ENCODE data around the gene HLA-DOA.

HLA-DOA gene

DNA sequence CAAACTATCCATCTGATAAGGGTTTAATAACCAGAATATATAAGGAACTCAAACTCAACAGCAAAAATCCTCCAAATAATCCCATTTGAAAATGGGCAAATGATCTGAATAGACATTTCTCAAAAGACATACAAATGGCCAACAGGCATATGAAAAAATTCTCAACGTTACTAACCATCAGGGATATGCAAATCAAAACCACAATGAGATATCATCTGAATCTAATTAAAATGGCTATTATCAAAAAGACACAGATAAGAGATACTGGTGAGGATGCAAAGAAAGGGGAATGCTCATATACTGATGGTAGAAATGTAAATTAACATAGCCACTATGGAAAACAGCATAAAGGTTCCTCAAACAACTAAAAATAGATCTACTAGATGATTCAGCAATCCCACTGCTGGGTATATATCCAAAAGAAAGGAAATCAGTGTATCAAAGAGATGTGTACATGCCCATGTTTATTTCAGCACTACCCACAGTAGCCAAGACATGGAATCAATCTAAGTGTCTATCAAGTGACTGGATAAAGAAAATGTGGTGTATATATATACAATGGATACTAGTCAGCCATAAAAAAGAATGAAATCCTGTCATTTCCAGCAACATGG is 47.1 kb downstream of the HLA-DOA start:
- no peak for DNase-seq (ENCODE audit: low read depth)

DNA sequence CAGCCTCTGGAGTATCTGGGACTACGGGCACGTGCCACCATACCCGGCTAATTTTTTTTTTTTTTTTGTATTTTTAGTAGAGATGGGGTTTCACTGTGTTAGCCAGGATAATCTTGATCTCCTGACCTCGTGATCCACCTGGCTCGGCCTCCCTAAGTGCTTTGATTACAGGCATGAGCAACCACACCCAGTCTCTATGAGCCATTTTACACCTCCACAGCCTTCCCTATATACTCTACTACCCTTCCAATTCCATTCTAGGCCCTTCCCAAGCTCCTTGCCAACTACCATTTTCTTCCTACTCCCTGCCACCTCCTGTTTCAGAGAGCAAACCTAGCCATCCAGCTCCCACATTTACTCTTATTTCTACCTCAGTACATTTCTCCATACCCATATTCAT is 48.8 kb downstream of the HLA-DOA start:
- DNase-seq (ENCODE audit: low read depth), result no peak

DNA sequence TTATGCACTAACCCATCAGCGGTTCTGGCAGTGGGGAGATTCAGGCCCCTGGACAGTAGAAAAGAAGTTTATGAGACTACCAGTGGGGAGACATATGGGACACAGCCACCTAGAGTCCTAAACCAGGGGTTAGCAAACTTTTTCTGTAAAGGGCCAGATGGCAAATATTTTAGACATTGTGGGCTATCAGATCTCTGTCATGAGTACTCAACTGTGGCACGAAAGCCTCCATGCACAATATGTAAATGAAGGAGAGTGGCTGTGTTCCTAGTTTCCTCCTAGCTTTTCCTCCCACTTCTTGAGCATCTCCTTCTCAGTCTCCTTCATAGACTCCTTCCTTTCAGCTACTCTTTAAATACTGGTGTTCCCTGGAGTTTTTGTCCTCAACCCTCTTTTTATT is 53.2 kb downstream of the HLA-DOA start:
- DNase-seq (ENCODE audit: low read depth), result no peak

DNA sequence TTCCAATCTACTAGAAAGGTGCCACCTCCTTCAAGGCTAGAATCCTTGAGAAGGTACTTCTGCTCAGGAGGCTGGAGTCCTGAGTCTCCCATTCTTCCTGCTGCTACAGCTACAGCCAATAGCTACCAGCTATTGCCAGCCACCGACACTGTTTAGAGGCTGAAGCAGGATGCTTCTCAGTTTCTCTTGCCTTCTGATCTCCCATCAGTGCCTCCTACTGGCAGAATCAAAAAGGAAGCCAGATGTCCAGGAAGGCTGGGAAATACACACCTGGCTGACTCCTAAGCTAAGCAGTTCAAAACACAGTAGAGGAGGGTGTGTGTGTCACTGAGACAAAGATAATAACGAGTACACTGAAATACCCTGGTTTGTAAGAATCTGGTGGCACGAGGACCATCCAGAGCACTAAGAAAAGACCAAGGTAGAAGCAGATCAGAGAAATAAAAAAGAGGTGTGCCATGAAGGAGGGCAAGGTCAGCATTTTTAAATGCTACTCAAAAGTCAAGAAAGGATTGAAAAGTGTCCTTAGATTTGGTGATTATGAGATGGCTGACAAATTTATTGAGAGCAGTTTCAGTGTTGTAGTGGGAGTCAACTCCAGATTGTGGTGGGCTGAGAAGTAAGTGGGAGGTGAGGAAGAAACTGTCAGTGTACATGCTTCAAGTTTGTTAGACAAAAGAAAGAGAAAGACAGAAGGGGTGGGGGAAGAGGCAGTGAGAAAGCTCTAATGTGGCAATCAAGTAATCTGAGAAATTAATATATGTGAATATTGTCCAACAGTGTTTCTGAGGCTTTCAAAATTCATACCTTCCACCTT is 54.2 kb downstream of the HLA-DOA start:
- no peak for DNase-seq (ENCODE audit: low read depth)

DNA sequence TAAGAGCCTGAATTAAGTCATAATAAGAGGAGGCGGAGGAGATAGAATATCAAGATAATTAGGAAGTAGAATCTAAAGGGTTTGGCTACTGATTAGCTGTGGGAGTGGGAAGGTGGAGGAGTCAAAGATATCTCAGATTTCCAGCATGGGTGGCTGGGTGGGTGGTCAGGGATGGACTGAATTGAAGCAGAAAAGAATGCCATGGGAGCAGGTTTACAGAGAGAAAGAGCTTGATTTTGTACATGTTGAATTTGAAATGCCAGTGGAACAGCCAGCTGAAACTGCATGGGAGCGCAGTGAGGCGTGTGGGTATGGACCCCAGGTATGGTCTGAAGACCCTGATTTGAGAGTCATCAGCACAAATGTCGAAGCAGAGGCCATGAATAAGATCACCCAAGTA is 55.1 kb downstream of the HLA-DOA start:
- no peak for DNase-seq (ENCODE audit: low read depth)
